NAMALWA (cell line): ENCODE results near the gene APEH.

ENCODE experiments used
- DNase-seq: peaks from one replicate; pipeline ENCODE4 v3.0.0-alpha.2; 2015; ENCODE audit warnings: low spot score

Gene APEH

DNA sequence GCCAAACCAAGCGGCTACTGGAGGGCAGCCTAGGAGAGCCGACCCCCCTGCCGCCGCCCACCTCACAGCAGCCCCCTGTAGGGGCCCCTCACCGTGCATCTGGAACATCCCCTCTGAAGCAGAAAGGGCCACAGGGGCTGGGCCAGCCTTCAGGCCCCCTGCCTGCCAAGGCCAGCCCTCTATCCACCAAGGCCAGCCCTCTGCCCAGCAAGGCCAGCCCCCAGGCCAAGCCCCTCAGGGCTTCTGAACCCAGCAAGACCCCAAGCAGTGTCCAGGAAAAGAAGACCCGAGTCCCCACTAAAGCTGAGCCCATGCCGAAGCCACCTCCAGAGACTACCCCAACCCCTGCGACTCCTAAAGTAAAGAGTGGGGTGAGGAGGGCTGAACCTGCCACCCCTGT lies 23.5 kb upstream of the APEH start:
- no peak for DNase-seq

DNA sequence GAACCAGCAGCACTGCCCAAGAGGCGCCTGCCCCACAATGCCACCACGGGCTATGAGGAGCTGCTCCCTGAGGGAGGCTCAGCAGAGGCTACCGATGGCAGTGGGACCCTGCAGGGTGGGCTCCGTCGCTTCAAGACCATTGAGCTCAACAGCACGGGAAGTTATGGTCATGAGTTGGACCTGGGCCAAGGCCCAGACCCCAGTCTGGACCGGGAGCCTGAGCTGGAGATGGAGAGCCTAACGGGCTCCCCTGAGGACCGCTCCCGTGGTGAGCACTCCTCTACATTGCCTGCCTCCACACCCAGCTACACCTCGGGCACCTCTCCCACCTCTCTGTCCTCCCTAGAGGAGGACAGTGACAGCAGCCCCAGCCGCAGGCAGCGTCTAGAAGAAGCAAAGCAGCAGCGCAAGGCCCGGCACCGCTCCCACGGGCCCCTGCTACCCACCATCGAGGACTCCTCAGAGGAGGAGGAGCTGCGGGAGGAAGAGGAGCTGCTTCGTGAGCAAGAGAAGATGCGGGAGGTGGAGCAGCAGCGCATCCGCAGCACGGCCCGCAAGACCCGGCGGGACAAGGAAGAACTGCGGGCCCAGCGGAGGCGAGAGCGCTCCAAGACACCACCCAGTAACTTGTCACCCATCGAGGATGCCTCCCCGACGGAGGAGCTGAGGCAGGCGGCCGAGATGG lies 21.8 kb upstream of the APEH start:
- no peak for DNase-seq

DNA sequence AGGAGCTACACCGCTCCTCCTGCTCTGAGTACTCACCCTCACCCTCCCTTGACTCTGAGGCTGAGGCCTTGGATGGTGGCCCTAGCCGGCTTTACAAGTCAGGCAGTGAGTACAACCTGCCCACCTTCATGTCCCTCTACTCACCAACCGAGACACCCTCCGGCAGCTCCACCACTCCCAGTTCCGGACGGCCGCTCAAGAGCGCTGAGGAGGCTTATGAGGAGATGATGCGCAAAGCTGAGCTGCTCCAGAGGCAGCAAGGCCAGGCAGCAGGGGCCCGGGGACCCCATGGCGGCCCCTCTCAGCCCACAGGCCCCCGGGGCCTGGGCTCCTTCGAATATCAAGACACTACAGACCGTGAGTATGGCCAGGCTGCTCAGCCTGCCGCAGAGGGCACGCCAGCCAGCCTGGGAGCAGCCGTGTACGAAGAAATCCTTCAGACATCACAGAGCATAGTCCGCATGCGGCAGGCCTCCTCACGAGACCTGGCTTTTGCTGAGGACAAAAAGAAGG lies 21.2 kb upstream of the APEH start:
- DNase-seq: no peak

DNA sequence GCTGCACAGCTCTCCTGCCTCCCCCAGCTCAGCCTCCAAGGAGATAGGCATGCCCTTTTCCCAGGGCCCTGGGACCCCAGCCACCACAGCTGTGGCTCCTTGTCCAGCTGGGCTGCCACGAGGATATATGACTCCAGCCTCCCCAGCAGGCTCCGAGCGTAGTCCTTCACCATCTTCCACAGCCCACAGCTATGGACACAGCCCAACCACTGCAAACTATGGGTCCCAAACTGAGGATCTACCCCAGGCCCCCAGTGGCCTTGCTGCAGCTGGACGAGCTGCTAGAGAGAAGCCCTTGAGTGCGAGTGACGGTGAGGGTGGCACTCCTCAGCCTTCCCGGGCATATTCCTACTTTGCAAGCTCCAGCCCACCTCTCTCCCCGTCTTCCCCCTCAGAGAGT lies 20.5 kb upstream of the APEH start:
- no peak for DNase-seq

DNA sequence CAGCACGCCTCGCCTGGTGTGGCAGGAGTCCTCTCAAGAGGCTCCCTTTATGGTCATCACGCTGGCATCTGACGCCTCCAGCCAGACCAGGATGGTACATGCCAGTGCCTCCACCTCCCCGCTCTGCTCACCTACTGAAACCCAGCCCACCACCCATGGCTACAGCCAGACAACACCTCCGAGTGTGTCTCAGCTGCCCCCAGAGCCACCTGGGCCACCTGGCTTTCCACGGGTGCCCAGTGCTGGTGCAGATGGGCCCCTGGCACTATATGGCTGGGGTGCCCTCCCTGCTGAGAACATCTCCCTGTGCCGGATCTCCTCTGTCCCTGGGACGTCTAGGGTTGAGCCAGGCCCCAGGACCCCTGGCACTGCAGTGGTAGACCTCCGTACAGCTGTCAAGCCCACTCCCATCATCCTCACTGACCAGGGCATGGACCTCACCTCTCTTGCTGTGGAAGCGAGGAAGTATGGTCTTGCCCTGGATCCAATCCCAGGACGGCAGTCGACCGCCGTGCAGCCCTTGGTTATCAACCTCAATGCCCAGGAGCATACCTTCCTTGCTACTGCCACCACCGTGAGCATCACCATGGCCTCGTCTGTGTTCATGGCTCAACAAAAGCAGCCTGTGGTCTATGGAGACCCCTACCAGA lies 19.9 kb upstream of the APEH start:
- no peak for DNase-seq

DNA sequence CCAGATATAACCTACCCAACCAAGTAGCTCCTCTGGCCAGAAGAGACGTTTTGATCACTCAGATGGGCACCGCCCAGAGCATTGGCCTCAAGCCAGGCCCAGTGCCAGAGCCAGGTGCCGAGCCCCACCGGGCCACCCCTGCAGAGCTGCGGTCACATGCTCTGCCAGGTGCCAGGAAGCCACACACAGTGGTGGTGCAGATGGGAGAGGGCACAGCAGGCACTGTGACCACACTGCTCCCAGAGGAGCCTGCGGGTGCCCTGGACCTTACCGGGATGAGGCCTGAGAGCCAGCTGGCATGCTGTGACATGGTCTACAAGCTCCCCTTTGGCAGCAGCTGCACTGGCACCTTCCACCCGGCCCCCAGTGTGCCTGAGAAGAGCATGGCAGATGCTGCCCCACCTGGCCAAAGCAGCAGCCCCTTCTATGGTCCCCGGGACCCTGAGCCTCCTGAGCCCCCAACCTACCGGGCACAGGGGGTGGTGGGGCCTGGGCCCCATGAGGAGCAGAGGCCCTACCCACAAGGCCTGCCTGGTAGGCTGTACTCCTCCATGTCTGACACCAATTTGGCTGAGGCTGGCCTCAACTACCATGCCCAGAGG lies 19.1 kb upstream of the APEH start:
- peak; percentile 21 for DNase-seq

DNA sequence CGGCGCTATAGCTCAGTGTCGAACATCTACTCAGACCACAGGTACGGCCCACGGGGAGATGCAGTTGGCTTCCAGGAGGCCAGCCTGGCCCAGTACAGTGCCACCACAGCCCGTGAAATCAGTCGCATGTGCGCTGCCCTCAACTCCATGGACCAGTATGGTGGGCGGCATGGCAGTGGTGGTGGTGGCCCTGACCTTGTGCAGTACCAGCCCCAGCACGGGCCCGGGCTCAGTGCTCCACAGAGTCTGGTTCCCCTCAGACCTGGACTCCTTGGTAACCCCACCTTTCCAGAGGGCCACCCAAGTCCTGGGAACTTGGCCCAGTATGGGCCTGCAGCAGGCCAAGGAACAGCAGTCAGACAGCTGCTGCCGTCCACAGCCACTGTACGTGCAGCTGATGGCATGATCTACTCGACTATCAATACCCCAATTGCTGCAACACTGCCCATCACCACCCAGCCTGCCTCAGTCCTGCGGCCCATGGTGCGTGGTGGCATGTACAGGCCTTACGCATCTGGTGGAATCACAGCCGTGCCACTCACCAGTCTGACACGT lies 18.3 kb upstream of the APEH start:
- no peak for DNase-seq

DNA sequence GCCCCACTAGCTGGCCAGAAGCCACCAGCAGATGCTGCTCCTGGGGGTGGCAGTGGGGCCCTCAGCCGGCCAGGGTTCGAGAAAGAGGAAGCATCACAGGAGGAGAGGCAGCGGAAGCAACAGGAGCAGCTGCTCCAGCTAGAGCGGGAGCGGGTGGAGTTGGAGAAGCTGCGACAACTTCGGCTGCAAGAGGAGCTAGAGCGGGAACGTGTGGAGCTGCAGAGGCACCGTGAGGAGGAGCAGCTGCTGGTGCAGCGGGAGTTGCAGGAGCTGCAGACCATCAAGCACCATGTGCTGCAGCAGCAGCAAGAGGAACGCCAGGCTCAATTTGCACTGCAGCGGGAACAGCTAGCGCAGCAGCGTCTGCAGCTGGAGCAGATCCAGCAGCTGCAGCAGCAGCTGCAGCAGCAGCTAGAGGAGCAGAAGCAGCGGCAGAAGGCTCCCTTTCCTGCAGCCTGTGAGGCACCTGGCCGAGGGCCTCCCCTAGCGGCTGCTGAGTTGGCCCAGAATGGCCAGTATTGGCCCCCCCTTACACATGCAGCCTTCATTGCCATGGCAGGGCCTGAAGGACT lies 17.5 kb upstream of the APEH start:
- no peak for DNase-seq

DNA sequence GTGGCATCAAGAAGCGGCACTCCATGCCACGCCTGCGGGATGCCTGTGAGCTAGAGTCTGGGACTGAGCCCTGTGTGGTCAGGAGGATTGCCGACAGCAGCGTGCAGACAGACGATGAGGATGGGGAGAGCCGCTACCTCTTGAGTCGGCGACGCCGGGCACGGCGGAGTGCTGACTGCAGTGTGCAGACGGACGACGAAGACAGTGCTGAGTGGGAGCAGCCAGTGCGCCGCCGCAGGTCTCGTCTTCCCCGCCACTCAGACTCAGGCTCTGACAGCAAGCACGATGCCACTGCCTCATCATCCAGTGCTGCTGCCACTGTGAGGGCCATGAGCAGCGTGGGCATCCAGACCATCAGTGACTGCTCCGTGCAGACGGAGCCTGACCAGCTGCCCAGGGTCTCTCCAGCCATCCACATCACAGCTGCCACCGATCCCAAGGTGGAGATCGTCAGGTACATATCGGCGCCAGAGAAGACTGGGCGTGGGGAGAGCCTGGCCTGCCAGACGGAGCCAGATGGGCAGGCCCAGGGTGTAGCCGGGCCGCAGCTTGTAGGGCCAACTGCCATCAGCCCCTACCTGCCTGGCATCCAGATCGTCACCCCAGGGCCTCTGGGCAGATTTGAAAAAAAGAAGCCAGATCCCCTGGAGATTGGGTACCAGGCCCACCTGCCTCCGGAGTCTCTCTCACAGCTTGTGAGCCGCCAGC lies 16.8 kb upstream of the APEH start:
- no peak for DNase-seq

DNA sequence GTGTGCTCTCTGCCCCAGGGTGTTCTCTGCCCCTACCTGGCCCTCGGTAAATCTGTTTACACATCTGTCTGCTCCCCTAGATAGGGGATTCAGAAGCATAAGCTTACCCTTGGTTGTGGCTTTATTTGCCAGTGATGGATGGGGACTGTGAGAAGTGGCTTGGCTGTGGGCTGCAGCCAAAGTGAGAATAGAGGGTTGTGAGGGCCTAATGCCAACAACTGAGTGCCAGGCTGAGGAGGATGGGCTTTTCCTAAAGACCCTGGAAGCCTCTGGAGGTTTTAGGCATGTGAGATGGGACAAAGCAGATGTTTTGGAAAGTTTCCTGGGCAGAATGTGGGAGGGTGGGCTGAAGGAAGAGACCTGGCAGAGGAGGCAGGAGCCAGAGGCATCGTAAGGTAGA lies 15.4 kb upstream of the APEH start:
- no peak for DNase-seq

DNA sequence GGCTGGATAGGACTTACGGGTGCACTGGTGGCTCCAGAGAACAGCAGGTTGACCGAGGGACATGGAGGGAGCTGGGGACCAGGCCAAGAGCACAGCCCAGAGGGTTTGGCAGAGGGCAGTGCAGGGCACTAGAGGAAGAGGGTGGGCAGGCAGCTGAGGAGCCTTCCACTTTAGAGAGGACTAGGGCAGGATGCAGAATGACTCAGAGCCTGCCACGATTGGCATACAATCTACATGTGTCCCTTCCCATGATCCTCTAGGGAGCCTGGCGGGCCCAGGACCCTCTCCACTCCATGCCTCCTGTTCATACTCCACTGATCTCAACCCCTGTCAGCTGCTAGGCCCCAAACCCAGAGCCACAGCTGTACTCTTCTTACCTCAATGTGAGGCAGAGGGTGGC lies 14.4 kb upstream of the APEH start:
- DNase-seq: no peak

DNA sequence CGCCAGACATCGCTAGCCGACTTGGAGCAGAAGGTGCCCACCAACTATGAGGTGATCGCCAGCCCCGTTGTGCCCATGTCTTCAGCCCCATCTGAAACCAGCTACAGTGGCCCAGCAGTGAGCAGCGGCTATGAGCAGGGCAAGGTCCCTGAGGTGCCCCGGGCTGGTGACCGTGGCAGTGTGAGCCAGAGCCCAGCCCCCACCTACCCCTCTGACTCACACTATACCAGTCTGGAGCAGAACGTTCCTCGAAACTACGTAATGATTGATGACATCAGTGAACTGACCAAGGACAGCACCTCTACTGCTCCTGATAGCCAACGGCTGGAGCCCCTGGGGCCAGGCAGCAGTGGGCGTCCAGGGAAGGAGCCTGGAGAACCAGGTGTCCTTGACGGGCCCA lies 12.9 kb upstream of the APEH start:
- no peak for DNase-seq

DNA sequence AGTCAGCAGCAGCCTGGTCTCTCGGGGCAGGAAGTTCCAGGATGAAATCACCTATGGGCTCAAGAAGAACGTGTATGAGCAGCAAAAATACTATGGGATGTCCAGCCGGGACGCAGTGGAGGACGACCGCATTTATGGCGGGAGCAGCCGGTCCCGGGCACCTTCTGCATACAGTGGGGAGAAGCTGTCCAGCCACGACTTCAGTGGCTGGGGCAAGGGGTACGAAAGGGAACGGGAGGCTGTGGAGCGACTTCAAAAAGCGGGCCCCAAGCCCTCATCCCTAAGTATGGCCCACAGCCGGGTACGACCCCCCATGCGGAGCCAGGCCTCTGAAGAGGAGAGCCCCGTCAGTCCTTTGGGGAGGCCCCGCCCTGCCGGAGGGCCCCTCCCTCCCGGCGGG lies 12.1 kb upstream of the APEH start:
- DNase-seq: no peak

DNA sequence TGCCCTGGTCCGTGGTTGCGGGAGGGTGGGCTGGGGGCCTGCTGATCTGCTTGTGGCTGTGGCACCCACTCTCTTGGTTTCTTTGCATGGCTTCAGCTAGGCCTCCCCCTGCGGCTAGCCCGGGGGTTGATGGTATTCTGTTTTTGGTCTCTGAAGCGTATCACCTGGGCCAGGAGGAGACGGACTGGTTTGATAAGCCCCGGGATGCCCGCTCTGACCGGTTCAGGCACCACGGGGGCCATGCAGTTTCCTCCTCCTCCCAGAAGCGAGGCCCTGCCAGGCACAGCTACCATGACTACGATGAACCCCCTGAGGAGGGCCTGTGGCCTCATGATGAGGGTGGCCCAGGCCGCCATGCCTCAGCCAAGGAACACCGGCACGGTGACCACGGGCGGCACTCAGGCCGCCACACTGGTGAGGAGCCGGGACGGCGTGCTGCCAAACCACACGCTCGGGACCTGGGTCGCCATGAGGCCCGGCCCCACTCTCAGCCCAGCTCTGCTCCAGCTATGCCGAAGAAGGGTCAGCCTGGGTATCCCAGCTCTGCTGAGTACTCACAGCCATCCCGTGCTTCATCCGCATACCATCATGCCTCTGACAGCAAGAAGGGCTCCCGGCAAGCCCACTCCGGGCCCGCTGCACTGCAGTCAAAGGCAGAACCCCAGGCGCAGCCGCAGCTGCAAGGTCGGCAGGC lies 11.3 kb upstream of the APEH start:
- no peak for DNase-seq

DNA sequence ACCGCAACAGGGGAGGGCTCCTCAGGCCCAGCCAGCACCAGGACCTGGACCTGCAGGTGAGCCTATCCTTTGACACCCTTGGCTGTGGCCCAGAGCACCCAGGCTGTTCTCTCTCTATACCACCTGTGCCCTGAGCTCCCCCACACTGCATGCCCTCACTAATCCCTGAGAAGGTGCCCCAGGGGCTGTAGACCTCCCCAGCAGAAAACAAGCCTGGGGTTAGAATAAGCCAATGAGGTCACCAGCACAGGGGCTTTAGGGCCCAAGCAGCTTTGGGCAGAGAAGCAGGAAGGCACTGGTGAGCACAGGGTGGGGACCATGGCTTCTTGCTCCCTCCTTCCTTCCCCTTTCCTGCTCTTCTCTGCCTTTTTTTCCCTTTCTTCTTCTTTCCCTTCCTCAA lies 10.3 kb upstream of the APEH start:
- no peak for DNase-seq

DNA sequence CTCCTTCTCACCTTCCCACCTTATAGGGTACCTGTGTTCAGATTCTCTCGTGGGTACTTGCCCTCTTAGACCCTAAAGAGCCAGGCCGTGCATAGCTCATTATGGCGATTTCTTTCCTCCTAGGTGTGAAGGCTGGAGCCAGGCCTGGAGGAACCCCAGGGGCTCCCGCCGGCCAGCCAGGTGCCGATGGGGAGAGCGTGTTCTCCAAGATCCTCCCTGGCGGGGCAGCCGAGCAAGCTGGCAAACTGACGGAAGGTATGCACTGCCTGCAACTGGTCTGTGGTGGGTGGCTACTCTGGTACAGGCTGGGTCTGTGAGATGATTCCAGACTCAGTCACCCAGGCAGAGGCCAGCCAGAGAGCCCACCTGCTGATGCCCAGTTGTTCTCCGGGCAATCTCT lies 9.9 kb upstream of the APEH start:
- no peak for DNase-seq

DNA sequence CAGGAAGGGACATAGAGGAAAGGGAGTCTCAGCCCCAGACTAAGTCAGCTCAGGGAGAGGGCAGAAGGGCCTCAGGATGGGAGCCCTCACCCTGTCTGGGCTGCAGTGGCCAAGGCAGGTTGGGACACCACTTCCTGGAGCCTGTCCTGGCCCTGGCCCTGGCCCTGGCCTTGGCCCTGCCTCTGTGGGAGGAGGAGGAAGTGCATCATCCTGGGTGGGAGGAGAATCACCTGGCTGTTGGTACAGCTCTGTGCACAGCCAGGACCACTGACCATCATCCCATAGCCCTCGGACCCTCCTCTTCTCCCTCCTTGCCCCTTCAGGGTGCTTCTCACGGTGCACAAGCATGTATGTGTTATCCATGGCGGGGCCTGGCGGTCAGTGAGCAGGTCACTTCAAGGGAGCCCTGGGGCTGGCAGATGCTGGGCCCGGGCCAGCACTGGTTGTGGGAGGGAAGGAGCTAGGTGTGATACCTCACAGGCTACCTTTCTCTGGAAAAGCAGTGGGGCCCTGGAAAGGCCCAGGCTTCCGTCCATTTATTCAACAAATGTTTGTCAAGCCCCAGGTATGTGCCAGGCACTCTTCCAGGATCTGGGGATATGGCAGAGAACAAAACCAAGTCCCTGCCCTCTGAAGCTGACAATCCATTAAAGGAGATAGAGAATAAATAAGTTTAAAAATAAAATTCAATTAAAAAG lies 8.2 kb upstream of the APEH start:
- no peak for DNase-seq

DNA sequence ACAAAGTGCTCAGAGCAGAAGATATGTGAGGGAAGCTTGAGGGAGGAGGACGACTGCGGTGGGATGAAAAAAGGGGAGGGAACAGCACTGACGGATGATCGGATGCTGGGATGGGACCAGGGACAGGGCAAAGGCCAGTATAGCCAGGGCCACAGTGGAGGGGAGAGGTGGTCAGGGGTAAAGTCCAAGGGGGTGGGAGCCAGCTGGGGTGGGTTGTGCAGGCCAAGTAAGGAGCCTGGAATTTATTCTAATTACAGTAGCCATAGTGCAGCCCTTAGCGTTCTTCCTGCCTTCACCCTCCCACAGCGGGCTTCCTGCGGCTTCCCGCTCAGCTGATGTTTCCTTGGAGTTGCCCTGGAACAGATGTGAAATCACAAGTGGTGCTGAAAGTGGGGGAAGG lies 7.6 kb upstream of the APEH start:
- DNase-seq: no peak

DNA sequence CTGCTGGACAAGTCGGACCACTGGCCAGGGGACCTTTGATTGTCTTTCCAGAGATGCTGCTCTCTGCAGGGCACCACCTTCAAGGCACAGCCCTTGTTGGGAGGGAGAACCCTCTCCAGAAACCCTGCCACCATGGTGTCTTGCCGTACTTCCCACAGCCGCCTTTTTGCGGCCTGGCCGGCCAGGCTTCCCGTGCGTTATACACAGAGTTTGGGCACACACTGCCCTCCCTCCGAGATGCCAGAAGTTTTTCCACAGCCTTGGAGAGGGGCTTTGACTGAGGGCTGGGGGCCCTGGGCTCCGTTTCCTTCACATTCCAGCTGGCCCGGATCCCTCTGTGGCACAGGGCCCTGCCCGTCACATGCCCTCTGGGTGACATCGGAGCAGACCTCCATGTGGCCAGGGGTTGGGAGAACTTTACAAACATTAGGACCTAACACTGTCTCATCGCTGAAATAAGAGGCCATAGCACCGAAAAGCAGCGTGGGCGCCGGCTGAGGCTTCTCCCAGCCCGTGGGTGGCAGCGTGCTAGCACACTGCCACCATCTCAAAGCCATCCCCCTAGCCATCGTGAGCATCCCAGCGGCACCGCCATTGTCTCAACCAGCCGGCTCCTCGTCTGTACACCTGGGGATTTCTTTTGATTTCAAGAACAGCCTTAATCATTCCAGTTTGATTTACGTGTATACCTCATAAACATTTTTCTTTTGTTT lies 6.3 kb upstream of the APEH start:
- no peak for DNase-seq

DNA sequence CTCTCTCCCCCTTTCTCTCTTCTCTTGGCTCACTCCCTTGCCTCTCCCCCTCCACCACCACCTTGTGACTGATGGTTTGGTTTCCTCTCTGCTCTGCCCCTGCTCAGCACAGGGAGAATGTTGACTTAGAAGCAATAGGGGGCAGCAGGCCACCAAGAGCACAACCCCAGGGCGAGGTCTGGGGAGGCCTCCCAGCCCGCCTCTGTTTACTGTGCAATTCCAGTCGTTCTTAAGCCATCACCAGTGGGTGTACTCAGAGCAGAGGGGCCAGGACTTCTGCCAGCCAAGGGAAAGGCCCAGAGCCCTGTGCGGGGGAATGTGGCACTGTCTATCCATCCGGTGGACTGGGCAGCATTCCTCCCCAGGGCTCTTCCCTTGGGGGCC lies 5.7 kb upstream of the APEH start:
- DNase-seq: no peak
